Lower leg skin (tissue), 4 donors: ENCODE data around the gene FBXO22. TPM values are rescaled to one million over a fixed set of nuclear protein-coding genes. Genes with fewer than 3 reads are reported as not detected.

Source experiments
- DNase-seq, 2 donors: peaks; one replicate each; pipeline ENCODE4 v3.0.0-alpha.2; 2019; ENCODE audit warnings: low spot score in 2 of 2
- H3K4me3 ChIP-seq: fragments of 200-600 bp; sonication (generic); 2 replicates; pipeline ENCODE4 v1.5.1; 2017; ENCODE audit warnings: mild to moderate bottlenecking, low read depth; ENCODE audit not compliant: poor library complexity, severe bottlenecking
- CTCF ChIP-seq, 3 donors: fragments of 450-650 bp; IDR thresholded peaks; one replicate each; pipeline ENCODE4 v1.5.1; 2016; ENCODE audit warnings: antibody characterized with exemption in 3 of 3, mild to moderate bottlenecking in 3 of 3, moderate library complexity in 2 of 3
- POLR2A ChIP-seq, 2 donors: fragments of 450-650 bp; IDR thresholded peaks; one replicate each; pipeline ENCODE4 v1.6.1; 2016 to 2017; ENCODE audit warnings: antibody characterized with exemption in 2 of 2, mild to moderate bottlenecking in 1 of 2, moderate library complexity in 1 of 2
- WGBS, 2 donors: methylation state at CpG; one replicate each; pipeline ENCODE4 v1.1.5; 2018; 5-methylcytosine and 5-hydroxymethylcytosine counted together
- intact Hi-C: fragments of 100-400 bp; cut with DNase I; formaldehyde crosslinking; loops from one replicate; pipeline ENCODE4 v1.15.0; 2023; ENCODE audit warnings: low total_unique reads
- total RNA-seq, 4 donors: library from RNA; depleted of rRNA; stranded (reverse); fragments of >200 nt; gene quantifications; one replicate each; pipeline ENCODE4 v1.1.0, GENCODE V29; 2016

Gene FBXO22
- total RNA-seq, 4 donors from 2014 or later, result 17.4 to 25.3 (median 21.6) TPM

GRCh38 chr15:75884041-75884440, 19.6 kb upstream of the FBXO22 start:
- TF ChIP-seq CTCF (IDR thresholded peaks at IDR 0.05), result no peak
- TF ChIP-seq POLR2A (IDR thresholded peaks at IDR 0.05), result no peak
- no peak for DNase-seq
- intact Hi-C loops, result no loop called here
- no peak overlapping the region for H3K4me3 ChIP-seq
- 63 to 67% methylated on average over 1 of the region's 1 CpG for WGBS, 2 donors

GRCh38 chr15:75887178-75887577, 16.5 kb upstream of the FBXO22 start:
- intact Hi-C loops, result no loop called here
- WGBS, 2 donors, result 100% methylated on average over 1 of the region's 1 CpG
- no peak for DNase-seq
- H3K4me3 ChIP-seq, result no peak overlapping the region
- no peak for TF ChIP-seq POLR2A (IDR thresholded peaks at IDR 0.05)
- no peak for TF ChIP-seq CTCF (IDR thresholded peaks at IDR 0.05)

GRCh38 chr15:75891895-75892294, 11.8 kb upstream of the FBXO22 start:
- H3K4me3 ChIP-seq, result no peak overlapping the region
- no peak for TF ChIP-seq CTCF (IDR thresholded peaks at IDR 0.05)
- TF ChIP-seq POLR2A (IDR thresholded peaks at IDR 0.05), result no peak
- DNase-seq, result no peak
- intact Hi-C loops, result no loop called here

- intact Hi-C loops, result no loop called here
- 82 to 86% methylated on average over 2 of the region's 2 CpGs for WGBS, 2 donors
Measured at GRCh38 chr15:75895731-75896130, 7.9 kb upstream of the FBXO22 start.

GRCh38 chr15:75900577-75900976, 3.1 kb upstream of the FBXO22 start:
- H3K4me3 ChIP-seq, result no peak overlapping the region
- TF ChIP-seq POLR2A (IDR thresholded peaks at IDR 0.05), result no peak
- TF ChIP-seq CTCF (IDR thresholded peaks at IDR 0.05), result no peak
- DNase-seq, result no peak
- intact Hi-C loops, result no loop called here

More at GRCh38 chr15:75895731-75896130, 7.9 kb upstream of the FBXO22 start:
- DNase-seq, result no peak
- no peak overlapping the region for H3K4me3 ChIP-seq
- TF ChIP-seq POLR2A (IDR thresholded peaks at IDR 0.05), result no peak
- no peak for TF ChIP-seq CTCF (IDR thresholded peaks at IDR 0.05)

- WGBS, 2 donors, result 38 to 43% methylated on average over 8 of the region's 8 CpGs
- intact Hi-C loops, result no loop called here
- no peak overlapping the region for H3K4me3 ChIP-seq
- DNase-seq, result no peak
- TF ChIP-seq POLR2A (IDR thresholded peaks at IDR 0.05) (no peak), CTCF (IDR thresholded peaks at IDR 0.05) (no peak)
Measured at GRCh38 chr15:75902129-75902557, 1.5 kb upstream of the FBXO22 start.
